ENCODE results near the gene AQP6. TPM values are rescaled to one million over a fixed set of nuclear protein-coding genes. Genes with fewer than 3 reads are reported as not detected.

AQP6 gene
- total RNA-seq, 1 experiment from 2014 or later: 0.31 TPM

GRCh38 chr12:50006754-50007442, 34.2 kb downstream of the AQP6 start:
- Histone ChIP-seq H3K36me3 (ENCODE audit: control insufficient read depth, insufficient read depth, low read length) (peaks cover 56% of the 10 kb centered on the region), H3K4me1 (ENCODE audit: control insufficient read depth, insufficient read depth, low read length) (peaks cover 16% of the 10 kb centered on the region), H3K27me3 (ENCODE audit: control insufficient read depth, insufficient read depth, low read length) (no peaks in the 10 kb centered on the region), H3K9me3 (ENCODE audit: control insufficient read depth, insufficient read depth, low read depth, low read length) (no peaks in the 10 kb centered on the region), H3K27ac (ENCODE audit: low read length) (peak overlapping the region; percentile 61), H3K4me3 (ENCODE audit: low read depth in 2 of 2, low read length in 2 of 2) (no peak overlapping the region)
- ChIA-PET CTCF (interaction anchor here (0.6 to 0.8 kb wide), 2 partner anchors 27 to 29 kb away, joined by 7 to 8 read pairs; no protein-coding TSS in a partner anchor), POLR2A (interaction anchor here (0.7 to 1.1 kb wide), 2 partner anchors 12 to 252 kb away, joined by 3 to 4 read pairs; no protein-coding TSS in a partner anchor)
- TF ChIP-seq REST (IDR thresholded peaks at IDR 0.05; ENCODE audit: insufficient read depth in 1 of 2, low read depth in 2 of 2, low read length in 1 of 2) (no peak), TCF7L2 (IDR thresholded peaks at IDR 0.05; ENCODE audit: low read depth, low read length) (peak; percentile 59; the same call in 1 of the 2 replicates), POLR2AphosphoS5 (IDR thresholded peaks at IDR 0.05; ENCODE audit: low read depth, low read length) (no peak), SIN3A (IDR thresholded peaks at IDR 0.05; ENCODE audit: borderline replicate concordance, insufficient read depth, low read depth, low read length) (no peak), CTCF (IDR thresholded peaks at IDR 0.05) (no peak)
- in situ Hi-C loops (cut with HindIII; ENCODE audit: low pct_unique_long_range_greater_than_20kb, low sequenced_read_pairs) (no loop called here), intact Hi-C loops (cut with micrococcal nuclease; ENCODE audit: unreplicated experiment) (no loop called here)
- ATAC-seq (peak; percentile 73), DNase-seq (ENCODE audit: low read depth, low spot score) (no peak)
- BruUV-seq (replicated peaks): no TSS peak

GRCh38 chr12:50013361-50014147, 40.8 kb downstream of the AQP6 start:
- DNase-seq (ENCODE audit: low read depth, low spot score): no peak
- Histone ChIP-seq H3K4me3 (ENCODE audit: low read depth in 2 of 2, low read length in 2 of 2) (no peak overlapping the region), H3K9me3 (ENCODE audit: control insufficient read depth, insufficient read depth, low read depth, low read length) (no peaks in the 10 kb centered on the region), H3K36me3 (ENCODE audit: control insufficient read depth, insufficient read depth, low read length) (peaks cover 17% of the 10 kb centered on the region; the same call in 1 of the 2 replicates), H3K27me3 (ENCODE audit: control insufficient read depth, insufficient read depth, low read length) (no peaks in the 10 kb centered on the region), H3K4me1 (ENCODE audit: control insufficient read depth, insufficient read depth, low read length) (no peaks in the 10 kb centered on the region), H3K27ac (ENCODE audit: low read length) (no peak overlapping the region)
- POLR2A ChIA-PET: no interaction called here
- CTCF ChIA-PET: interaction anchor here (0.6 to 0.8 kb wide), 2 partner anchors 187 to 250 kb away, joined by 3 read pairs; no protein-coding TSS in a partner anchor
- ATAC-seq: no peak; the same call in 1 of the 2 replicates
- BruUV-seq (replicated peaks): TSS peak; percentile 52
- intact Hi-C loops (cut with micrococcal nuclease; ENCODE audit: unreplicated experiment): no loop called here
- in situ Hi-C loops (cut with HindIII; ENCODE audit: low pct_unique_long_range_greater_than_20kb, low sequenced_read_pairs): no loop called here
- TF ChIP-seq TCF7L2 (IDR thresholded peaks at IDR 0.05; ENCODE audit: low read depth, low read length) (no peak), REST (IDR thresholded peaks at IDR 0.05; ENCODE audit: insufficient read depth in 1 of 2, low read depth in 2 of 2, low read length in 1 of 2) (no peak), CTCF (IDR thresholded peaks at IDR 0.05) (no peak), POLR2AphosphoS5 (IDR thresholded peaks at IDR 0.05; ENCODE audit: low read depth, low read length) (no peak), SIN3A (IDR thresholded peaks at IDR 0.05; ENCODE audit: borderline replicate concordance, insufficient read depth, low read depth, low read length) (no peak)

Measured in Panc1 (cell line).